ENCODE measurements around the gene SDE2.

SDE2 gene

DNA sequence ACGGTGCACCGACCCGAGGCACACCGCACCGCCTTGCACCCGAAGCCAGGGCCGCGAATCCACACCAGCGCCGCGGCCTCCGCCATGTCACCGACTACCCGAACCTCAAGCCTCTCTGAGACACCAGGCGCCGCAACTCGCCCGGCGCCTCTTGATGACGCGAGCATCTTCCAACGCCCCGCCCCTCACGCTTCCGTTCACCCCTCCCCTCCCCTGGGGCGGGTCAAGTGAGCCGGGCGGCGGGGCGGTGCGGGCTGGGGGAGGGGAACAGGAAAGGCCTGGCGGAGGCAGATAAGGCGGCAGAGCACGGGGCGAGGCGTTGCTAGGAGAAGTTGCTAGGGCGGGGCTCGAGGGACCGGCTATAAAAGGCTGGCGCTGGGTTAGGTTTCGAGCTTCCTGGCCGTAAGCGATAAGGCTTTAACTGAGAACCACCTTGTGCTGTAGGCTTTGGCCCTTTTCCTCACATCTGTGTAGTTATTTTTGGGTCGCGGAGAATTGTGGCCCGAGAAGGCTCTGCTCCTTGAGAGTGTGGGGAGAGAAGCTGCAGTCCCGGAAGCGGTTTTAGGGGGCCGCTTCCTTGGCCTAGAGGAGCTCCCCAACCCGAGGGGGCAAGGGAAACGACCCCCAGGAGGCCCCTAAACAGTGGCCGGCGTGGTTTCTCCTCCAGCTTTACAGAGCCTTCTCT lies at the start of gene SDE2:
TSS of gene SDE2 (minus strand) at position 117 of the 685 bp plus-strand sequence. CDS start at position 86, 31 bp downstream.
- no peak for TF ChIP-seq CTCF (IDR thresholded peaks at IDR 0.05; ENCODE audit: low read depth, low read length, missing control alignments)
- H3K4me3 ChIP-seq (ENCODE audit: low read depth, low read length) = peak within 1 kb of the TSS; percentile 81
- peak; percentile 95 for DNase-seq (ENCODE audit: low read depth)

GRCh38 chr1:226048886-226049285 lies 49.7 kb upstream of the SDE2 start:
- no peak overlapping the region for H3K4me3 ChIP-seq (ENCODE audit: low read depth, low read length)
- no peak for DNase-seq (ENCODE audit: low read depth)
- TF ChIP-seq CTCF (IDR thresholded peaks at IDR 0.05; ENCODE audit: low read depth, low read length, missing control alignments) = no peak

DNA sequence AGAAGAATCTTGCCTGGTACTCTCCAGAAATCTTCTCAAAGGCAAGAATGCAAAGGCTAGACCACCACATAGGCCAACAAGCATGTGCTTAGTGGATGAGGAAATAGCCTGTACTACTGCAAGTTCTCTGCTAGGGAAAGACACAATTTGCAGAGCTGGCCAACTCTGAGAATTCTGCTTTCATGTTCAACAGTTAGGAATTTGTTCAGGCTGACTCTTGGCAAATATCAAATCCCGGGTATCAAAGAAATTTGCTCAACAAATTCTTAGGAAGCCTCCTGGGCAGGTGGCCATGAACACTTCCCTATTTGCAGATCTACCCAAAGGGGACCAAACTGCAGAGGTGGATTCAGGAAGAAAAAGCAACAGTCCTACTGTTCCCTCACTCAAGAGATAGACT lies 48.4 kb upstream of the SDE2 start:
- no peak for DNase-seq (ENCODE audit: low read depth)
- TF ChIP-seq CTCF (IDR thresholded peaks at IDR 0.05; ENCODE audit: low read depth, low read length, missing control alignments) = no peak
- no peak overlapping the region for H3K4me3 ChIP-seq (ENCODE audit: low read depth, low read length)

DNA sequence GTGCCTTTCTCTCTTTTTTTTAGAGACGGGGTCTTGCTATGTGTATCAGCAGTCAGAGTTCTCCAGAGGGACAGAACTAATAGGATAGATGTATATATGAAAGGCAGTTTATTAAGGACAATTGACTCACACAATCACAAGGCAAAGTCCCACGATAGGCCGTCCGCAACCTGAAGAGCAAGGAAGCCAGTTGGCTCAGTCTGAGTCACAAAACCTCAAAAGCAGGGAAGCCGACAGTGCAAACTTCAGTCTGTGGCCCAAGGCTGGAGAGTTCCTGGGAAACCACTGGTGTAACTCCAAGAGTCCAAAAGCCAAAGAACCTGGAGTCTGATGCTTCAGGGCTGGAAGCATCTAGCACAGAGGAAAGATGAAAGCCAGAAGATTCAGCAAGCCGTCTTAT lies 47.1 kb upstream of the SDE2 start:
- no peak for TF ChIP-seq CTCF (IDR thresholded peaks at IDR 0.05; ENCODE audit: low read depth, low read length, missing control alignments)
- H3K4me3 ChIP-seq (ENCODE audit: low read depth, low read length) = no peak overlapping the region
- DNase-seq (ENCODE audit: low read depth) = no peak

DNA sequence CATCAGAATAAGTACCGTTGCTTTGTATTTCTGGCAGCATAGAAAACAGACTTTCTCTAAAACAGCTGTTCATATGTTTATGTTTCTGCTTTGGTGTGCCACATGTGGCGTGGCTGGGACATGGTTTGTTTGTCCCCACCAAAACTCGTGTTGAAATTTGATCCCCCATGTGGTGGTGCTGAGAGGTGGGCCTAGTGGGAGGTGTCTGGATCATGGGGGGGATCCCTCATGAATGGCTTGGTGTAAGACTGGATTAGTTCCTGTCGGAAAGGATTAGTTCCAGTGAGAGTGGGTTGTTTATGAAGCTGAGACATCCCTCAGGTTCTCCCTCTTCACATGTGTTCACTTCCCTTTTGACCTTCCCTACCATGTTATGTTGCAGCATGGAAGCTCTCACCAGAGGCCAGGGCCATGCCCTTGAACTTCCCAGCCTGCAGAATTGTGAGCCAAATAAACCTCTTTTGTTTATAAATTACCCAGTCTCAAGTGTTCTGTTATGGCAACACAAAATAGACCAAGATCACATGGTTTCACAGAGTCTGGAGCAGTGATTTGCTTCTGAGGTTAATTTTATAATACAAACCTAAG lies 45.5 kb upstream of the SDE2 start:
- no peak overlapping the region for H3K4me3 ChIP-seq (ENCODE audit: low read depth, low read length)
- no peak for DNase-seq (ENCODE audit: low read depth)
- TF ChIP-seq CTCF (IDR thresholded peaks at IDR 0.05; ENCODE audit: low read depth, low read length, missing control alignments) = no peak

GRCh38 chr1:226041419-226041818 lies 42.3 kb upstream of the SDE2 start:
- DNase-seq (ENCODE audit: low read depth) = no peak
- no peak overlapping the region for H3K4me3 ChIP-seq (ENCODE audit: low read depth, low read length)
- TF ChIP-seq CTCF (IDR thresholded peaks at IDR 0.05; ENCODE audit: low read depth, low read length, missing control alignments) = no peak

DNA sequence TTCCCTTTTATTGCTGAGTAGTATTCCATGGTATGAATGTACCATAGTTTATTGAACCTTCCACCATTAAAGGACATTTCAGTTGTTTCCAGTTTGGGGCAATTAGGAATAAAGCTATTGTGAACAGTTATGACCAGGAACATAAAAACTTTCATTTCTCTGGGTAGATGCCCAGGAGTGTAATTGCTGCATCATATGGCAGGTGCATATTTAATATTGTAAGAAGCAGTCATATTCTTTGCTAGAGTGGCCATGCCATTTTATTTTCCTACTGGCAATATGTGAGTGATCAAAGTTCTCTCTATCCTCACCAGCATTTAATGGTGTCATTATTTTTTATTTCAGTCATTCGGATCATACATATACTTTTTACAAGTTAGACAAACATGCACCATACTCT lies 39.5 kb upstream of the SDE2 start:
- H3K4me3 ChIP-seq (ENCODE audit: low read depth, low read length) = no peak overlapping the region
- no peak for TF ChIP-seq CTCF (IDR thresholded peaks at IDR 0.05; ENCODE audit: low read depth, low read length, missing control alignments)
- DNase-seq (ENCODE audit: low read depth) = no peak
